ENCODE measurements around the gene SHLD1. TPM values are rescaled to one million over a fixed set of nuclear protein-coding genes. Genes with fewer than 3 reads are reported as not detected.

SHLD1 gene
- polyA plus RNA-seq, 1 donor (not counting 4 experiments of a cell fraction or from before 2014, with no cell fraction given) = 3.2 TPM

- DNase-seq (ENCODE audit: low read depth, low spot score) (no peak), FAIRE-seq (no peak)
- Histone ChIP-seq H3K4me2 (ENCODE audit: control insufficient read depth, extremely low read depth, insufficient read depth, low read depth, low read length) (no peak overlapping the region), H4K20me1 (ENCODE audit: control insufficient read depth, extremely low read depth, insufficient read depth, low read length) (no peaks in the 10 kb centered on the region), H3K9me3 (ENCODE audit: control insufficient read depth, low read depth, low read length) (no peaks in the 10 kb centered on the region), H3K4me1 (ENCODE audit: control insufficient read depth, extremely low read depth, insufficient read depth, low read length) (peaks cover 6% of the 10 kb centered on the region), H3K27ac (ENCODE audit: control insufficient read depth, insufficient read depth, low read length) (no peak overlapping the region), H2AFZ (ENCODE audit: control insufficient read depth, low read length) (no peak overlapping the region), H3K36me3 (ENCODE audit: control insufficient read depth in 2 of 2, extremely low read depth in 1 of 2, insufficient read depth in 2 of 2, low read length in 2 of 2) (no peaks in the 10 kb centered on the region), H3K9me1 (ENCODE audit: control insufficient read depth, extremely low read depth, insufficient read depth, low read length) (no peaks in the 10 kb centered on the region), H3K9ac (ENCODE audit: control insufficient read depth, extremely low read depth, insufficient read depth, low read length) (no peak overlapping the region), H3K4me3 (ENCODE audit: control insufficient read depth in 2 of 3, extremely low read depth in 1 of 3, insufficient read depth in 2 of 3, low read depth in 1 of 3, low read length in 3 of 3) (no peak overlapping the region), H3K79me2 (ENCODE audit: control insufficient read depth, insufficient read depth, low read length) (no peaks in the 10 kb centered on the region), H3K27me3 (ENCODE audit: control insufficient read depth, extremely low read depth, insufficient read depth, low read length) (no peaks in the 10 kb centered on the region)
- dilution Hi-C loops (cut with MboI; ENCODE audit: extremely low pct_ligation_motif_present, low sequenced_read_pairs) = no loop called here
- TF ChIP-seq EZH2 (IDR thresholded peaks at IDR 0.05; ENCODE audit: low read length) = no peak
- TF ChIP-seq, protein P1, sequence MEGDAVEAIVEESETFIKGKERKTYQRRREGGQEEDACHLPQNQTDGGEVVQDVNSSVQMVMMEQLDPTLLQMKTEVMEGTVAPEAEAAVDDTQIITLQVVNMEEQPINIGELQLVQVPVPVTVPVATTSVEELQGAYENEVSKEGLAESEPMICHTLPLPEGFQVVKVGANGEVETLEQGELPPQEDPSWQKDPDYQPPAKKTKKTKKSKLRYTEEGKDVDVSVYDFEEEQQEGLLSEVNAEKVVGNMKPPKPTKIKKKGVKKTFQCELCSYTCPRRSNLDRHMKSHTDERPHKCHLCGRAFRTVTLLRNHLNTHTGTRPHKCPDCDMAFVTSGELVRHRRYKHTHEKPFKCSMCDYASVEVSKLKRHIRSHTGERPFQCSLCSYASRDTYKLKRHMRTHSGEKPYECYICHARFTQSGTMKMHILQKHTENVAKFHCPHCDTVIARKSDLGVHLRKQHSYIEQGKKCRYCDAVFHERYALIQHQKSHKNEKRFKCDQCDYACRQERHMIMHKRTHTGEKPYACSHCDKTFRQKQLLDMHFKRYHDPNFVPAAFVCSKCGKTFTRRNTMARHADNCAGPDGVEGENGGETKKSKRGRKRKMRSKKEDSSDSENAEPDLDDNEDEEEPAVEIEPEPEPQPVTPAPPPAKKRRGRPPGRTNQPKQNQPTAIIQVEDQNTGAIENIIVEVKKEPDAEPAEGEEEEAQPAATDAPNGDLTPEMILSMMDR (optimal IDR thresholded peaks at IDR 0.05 in 1 of 3, IDR thresholded peaks at IDR 0.05 in 1 of 3, conservative IDR thresholded peaks at IDR 0.05 in 1 of 3; ENCODE audit: extremely low read depth in 1 of 3, insufficient read depth in 2 of 3, low read length in 3 of 3) = no peak
These were observed 71.5 kb downstream of the SHLD1 start for GRCh38 chr20:5821627-5822215.

GRCh38 chr20:5822569-5822968 lies 72.4 kb downstream of the SHLD1 start:
- no peak for DNase-seq (ENCODE audit: low read depth, low spot score)
- H4K20me1 ChIP-seq (ENCODE audit: control insufficient read depth, extremely low read depth, insufficient read depth, low read length) = no peaks in the 10 kb centered on the region
- no peaks in the 10 kb centered on the region for H3K9me1 ChIP-seq (ENCODE audit: control insufficient read depth, extremely low read depth, insufficient read depth, low read length)
- H3K9ac ChIP-seq (ENCODE audit: control insufficient read depth, extremely low read depth, insufficient read depth, low read length) = no peak overlapping the region
- no peak overlapping the region for H3K4me3 ChIP-seq (ENCODE audit: control insufficient read depth in 2 of 3, extremely low read depth in 1 of 3, insufficient read depth in 2 of 3, low read depth in 1 of 3, low read length in 3 of 3)
- dilution Hi-C loops (cut with MboI; ENCODE audit: extremely low pct_ligation_motif_present, low sequenced_read_pairs) = no loop called here
- TF ChIP-seq, protein P1 (optimal IDR thresholded peaks at IDR 0.05 in 1 of 3, IDR thresholded peaks at IDR 0.05 in 1 of 3, conservative IDR thresholded peaks at IDR 0.05 in 1 of 3; ENCODE audit: extremely low read depth in 1 of 3, insufficient read depth in 2 of 3, low read length in 3 of 3) = no peak
- no peaks in the 10 kb centered on the region for H3K79me2 ChIP-seq (ENCODE audit: control insufficient read depth, insufficient read depth, low read length)
- no peaks in the 10 kb centered on the region for H3K27me3 ChIP-seq (ENCODE audit: control insufficient read depth, extremely low read depth, insufficient read depth, low read length)
- no peak for FAIRE-seq
- H3K9me3 ChIP-seq (ENCODE audit: control insufficient read depth, low read depth, low read length) = no peaks in the 10 kb centered on the region
- H3K4me2 ChIP-seq (ENCODE audit: control insufficient read depth, extremely low read depth, insufficient read depth, low read depth, low read length) = no peak overlapping the region
- H2AFZ ChIP-seq (ENCODE audit: control insufficient read depth, low read length) = no peak overlapping the region
- no peaks in the 10 kb centered on the region for H3K36me3 ChIP-seq (ENCODE audit: control insufficient read depth in 2 of 2, extremely low read depth in 1 of 2, insufficient read depth in 2 of 2, low read length in 2 of 2)
- H3K4me1 ChIP-seq (ENCODE audit: control insufficient read depth, extremely low read depth, insufficient read depth, low read length) = peaks cover 6% of the 10 kb centered on the region
- no peak overlapping the region for H3K27ac ChIP-seq (ENCODE audit: control insufficient read depth, insufficient read depth, low read length)

All from keratinocyte (primary cell).